ENCODE results near the gene EML2. TPM values are rescaled to one million over a fixed set of nuclear protein-coding genes. Genes with fewer than 3 reads are reported as not detected.

The EML2 gene
- total and polyA plus RNA-seq, 2 of the 4 experiments (the other 2 are of a cell fraction), result 11.8 to 25.3 TPM

DNA sequence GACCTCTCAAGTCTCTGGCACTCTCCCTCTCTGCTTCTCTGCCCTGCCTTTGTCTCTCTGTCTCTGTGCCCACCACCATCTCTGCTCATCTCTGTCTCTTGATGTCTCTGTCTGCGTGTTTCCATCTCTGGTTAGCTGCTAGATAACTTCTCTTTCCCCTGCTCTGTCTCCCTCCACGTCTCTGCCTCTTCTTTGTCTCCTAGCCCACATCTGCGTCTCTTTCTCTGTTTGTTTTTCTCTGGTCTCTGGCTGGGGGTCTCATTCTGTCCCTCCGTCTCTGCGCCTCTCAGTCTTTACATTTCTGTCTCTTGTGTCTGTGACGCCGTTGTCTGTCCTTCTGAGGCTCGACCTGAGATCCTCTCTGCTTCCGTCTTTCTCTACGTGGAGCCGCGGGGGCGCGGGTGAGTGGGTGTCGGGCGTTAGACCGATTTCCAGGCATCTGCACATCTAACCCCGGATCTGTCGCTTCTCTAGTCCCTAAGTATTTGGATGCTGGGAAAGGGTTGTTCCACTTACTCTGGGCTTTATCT is 29.2 kb upstream of the EML2 start:
- Histone ChIP-seq H2BK15ac (ENCODE audit: low read depth, low read length) (no peak overlapping the region), H3K4me2 (ENCODE audit: low read depth, low read length) (peak overlapping the region; percentile 99), H2BK20ac (ENCODE audit: low read depth, low read length) (peak overlapping the region; percentile 16; the same call in 1 of the 2 replicates), H4K91ac (ENCODE audit: insufficient read depth, low read depth, low read length) (peak overlapping the region; percentile 6; the same call in 1 of the 2 replicates), H3K9me3 (ENCODE audit: control insufficient read depth, insufficient read depth, low read length) (no peaks in the 10 kb centered on the region), H3K4me1 (ENCODE audit: control insufficient read depth, insufficient read depth, low read length) (peaks cover 5% of the 10 kb centered on the region), H3K14ac (replicated peaks; ENCODE audit: low read depth, low read length) (peak overlapping the region; percentile 48), H3K18ac (ENCODE audit: low read depth, low read length) (peak overlapping the region; percentile 45; the same call in 1 of the 2 replicates), H2AK5ac (ENCODE audit: low read depth, low read length) (no peak overlapping the region), H3K4ac (ENCODE audit: low read depth, low read length) (peak overlapping the region; percentile 11), H3K4me3 (ENCODE audit: insufficient read depth, low read depth, low read length) (peak overlapping the region; percentile 62), H3K79me1 (ENCODE audit: low read depth in 1 of 2, low read length in 2 of 2) (no peaks in the 10 kb centered on the region), H2BK120ac (ENCODE audit: low read depth, low read length) (peak overlapping the region; percentile 12; the same call in 1 of the 2 replicates), H2BK5ac (ENCODE audit: low read depth, low read length, poor library complexity, severe bottlenecking) (no peak overlapping the region), H3K36me3 (ENCODE audit: control insufficient read depth, insufficient read depth, low read length) (no peaks in the 10 kb centered on the region), H2AK9ac (replicated peaks; ENCODE audit: low read depth, low read length, poor library complexity) (peak overlapping the region; percentile 65), H2AFZ (replicated peaks; ENCODE audit: low read length, poor library complexity) (peak overlapping the region; percentile 90), H3K9me1 (ENCODE audit: insufficient read depth, low read length) (peaks cover 8% of the 10 kb centered on the region), H4K20me1 (ENCODE audit: insufficient read depth, low read length) (no peaks in the 10 kb centered on the region), H3K23ac (ENCODE audit: low read depth, low read length) (peak overlapping the region; percentile 54), H4K8ac (ENCODE audit: low read depth in 2 of 2, low read length in 2 of 2) (peak overlapping the region in 1 of 2 experiments; percentile 55; a peak in 2 of 4 replicates), H3K27ac (ENCODE audit: insufficient read depth, low read length) (0 out of 2 replicates have a peak overlapping the region, but pooled peaks have one; percentile 1), H3K27me3 (ENCODE audit: control insufficient read depth, insufficient read depth, low read length) (peaks cover 14% of the 10 kb centered on the region), H3K9ac (ENCODE audit: low read depth, low read length) (peak overlapping the region; percentile 65), H4K5ac (ENCODE audit: low read depth, low read length) (peak overlapping the region; percentile 55), H3K56ac (ENCODE audit: extremely low read depth, insufficient read depth, low read length) (0 out of 2 replicates have a peak overlapping the region, but pooled peaks have one; percentile 40)
- WGBS, 2 experiments (ENCODE audit: extremely low coverage in 2 of 2, insufficient read length in 1 of 2), result 0% methylated on average over 4 of the region's 19 CpGs; no CpG with 5 or more reads in 1 of the 2 experiments
- intact Hi-C loops (cut with micrococcal nuclease), result no loop called here
- dilution Hi-C loops (cut with HindIII; ENCODE audit: low sequenced_read_pairs, unreplicated experiment), result no loop called here
- ChIA-PET POLR2A (ENCODE audit: unreplicated experiment) (interaction anchor here (1.6 kb wide), 1 partner anchor 9 kb away, joined by 5 read pairs; no protein-coding TSS in a partner anchor), CTCF (interaction anchor here (1.0 kb wide), 1 partner anchor 24 kb away, joined by 3 read pairs; the partner anchor contains the start of genes QPCTL and SNRPD2)
- ATAC-seq (ENCODE audit: low read depth), result peak; percentile 3
- no peak for DNase-seq
- BruUV-seq (replicated peaks), result no TSS peak
- in situ Hi-C loops (cut with MboI; ENCODE audit: low sequenced_read_pairs), result no loop called here
- TF ChIP-seq MXI1 (IDR thresholded peaks at IDR 0.05; ENCODE audit: borderline replicate concordance, low read depth, low read length) (no peak), RAD21 (IDR thresholded peaks at IDR 0.05; ENCODE audit: low read length) (no peak), CEBPB (IDR thresholded peaks at IDR 0.05; ENCODE audit: low read depth, low read length) (no peak), BHLHE40 (IDR thresholded peaks at IDR 0.05; ENCODE audit: low read depth, low read length) (no peak), NFE2L2 (IDR thresholded peaks at IDR 0.05; ENCODE audit: low read depth, low read length) (no peak), CHD1 (IDR thresholded peaks at IDR 0.05; ENCODE audit: low read depth, low read length) (no peak), FOS (IDR thresholded peaks at IDR 0.05; ENCODE audit: low read depth, low read length) (no peak), POLR2A (IDR thresholded peaks at IDR 0.05; ENCODE audit: low read depth, low read length) (no peak), SMC3 (IDR thresholded peaks at IDR 0.05; ENCODE audit: low read depth, low read length) (no peak), MAFK (IDR thresholded peaks at IDR 0.05; ENCODE audit: low read depth, low read length) (no peak), RFX5 (IDR thresholded peaks at IDR 0.05; ENCODE audit: low read depth, low read length) (no peak), RCOR1 (IDR thresholded peaks at IDR 0.05; ENCODE audit: insufficient replicate concordance, low read length) (no peak)
- TF ChIP-seq, protein P1, sequence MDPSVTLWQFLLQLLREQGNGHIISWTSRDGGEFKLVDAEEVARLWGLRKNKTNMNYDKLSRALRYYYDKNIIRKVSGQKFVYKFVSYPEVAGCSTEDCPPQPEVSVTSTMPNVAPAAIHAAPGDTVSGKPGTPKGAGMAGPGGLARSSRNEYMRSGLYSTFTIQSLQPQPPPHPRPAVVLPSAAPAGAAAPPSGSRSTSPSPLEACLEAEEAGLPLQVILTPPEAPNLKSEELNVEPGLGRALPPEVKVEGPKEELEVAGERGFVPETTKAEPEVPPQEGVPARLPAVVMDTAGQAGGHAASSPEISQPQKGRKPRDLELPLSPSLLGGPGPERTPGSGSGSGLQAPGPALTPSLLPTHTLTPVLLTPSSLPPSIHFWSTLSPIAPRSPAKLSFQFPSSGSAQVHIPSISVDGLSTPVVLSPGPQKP (IDR thresholded peaks at IDR 0.05; ENCODE audit: borderline replicate concordance, low read depth, low read length), result no peak
- TF ChIP-seq, protein P2, sequence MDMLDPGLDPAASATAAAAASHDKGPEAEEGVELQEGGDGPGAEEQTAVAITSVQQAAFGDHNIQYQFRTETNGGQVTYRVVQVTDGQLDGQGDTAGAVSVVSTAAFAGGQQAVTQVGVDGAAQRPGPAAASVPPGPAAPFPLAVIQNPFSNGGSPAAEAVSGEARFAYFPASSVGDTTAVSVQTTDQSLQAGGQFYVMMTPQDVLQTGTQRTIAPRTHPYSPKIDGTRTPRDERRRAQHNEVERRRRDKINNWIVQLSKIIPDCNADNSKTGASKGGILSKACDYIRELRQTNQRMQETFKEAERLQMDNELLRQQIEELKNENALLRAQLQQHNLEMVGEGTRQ (IDR thresholded peaks at IDR 0.05; ENCODE audit: low read depth, low read length), result no peak
- TF ChIP-seq, protein P3, sequence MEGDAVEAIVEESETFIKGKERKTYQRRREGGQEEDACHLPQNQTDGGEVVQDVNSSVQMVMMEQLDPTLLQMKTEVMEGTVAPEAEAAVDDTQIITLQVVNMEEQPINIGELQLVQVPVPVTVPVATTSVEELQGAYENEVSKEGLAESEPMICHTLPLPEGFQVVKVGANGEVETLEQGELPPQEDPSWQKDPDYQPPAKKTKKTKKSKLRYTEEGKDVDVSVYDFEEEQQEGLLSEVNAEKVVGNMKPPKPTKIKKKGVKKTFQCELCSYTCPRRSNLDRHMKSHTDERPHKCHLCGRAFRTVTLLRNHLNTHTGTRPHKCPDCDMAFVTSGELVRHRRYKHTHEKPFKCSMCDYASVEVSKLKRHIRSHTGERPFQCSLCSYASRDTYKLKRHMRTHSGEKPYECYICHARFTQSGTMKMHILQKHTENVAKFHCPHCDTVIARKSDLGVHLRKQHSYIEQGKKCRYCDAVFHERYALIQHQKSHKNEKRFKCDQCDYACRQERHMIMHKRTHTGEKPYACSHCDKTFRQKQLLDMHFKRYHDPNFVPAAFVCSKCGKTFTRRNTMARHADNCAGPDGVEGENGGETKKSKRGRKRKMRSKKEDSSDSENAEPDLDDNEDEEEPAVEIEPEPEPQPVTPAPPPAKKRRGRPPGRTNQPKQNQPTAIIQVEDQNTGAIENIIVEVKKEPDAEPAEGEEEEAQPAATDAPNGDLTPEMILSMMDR (conservative IDR thresholded peaks at IDR 0.05; ENCODE audit: low read depth, low read length), result no peak
